WTC11 (cell line): ENCODE data around the gene XPNPEP1. TPM values are rescaled to one million over a fixed set of nuclear protein-coding genes. Genes with fewer than 3 reads are reported as not detected.
A peak's percentile ranks its signal among the peaks of the same experiment; 100 is the strongest.

Experiments
- ATAC-seq: fragments of 200-7000 bp; cut with Tn5 transposase; 2 replicates; pipeline ENCODE4 v1.10.0; 2021; ENCODE audit warnings: mild to moderate bottlenecking, moderate library complexity
- CTCF ChIA-PET: fragments of 300-600 bp; sonication (Branson Sonifier 250); formaldehyde crosslinking; loops from one replicate; lab custom pipeline; 2021; ENCODE audit warnings: antibody characterized with exemption; lab: Charles Lee
- POLR2A ChIA-PET: fragments of 350-600 bp; sonication (Branson Sonifier 250); formaldehyde crosslinking; loops from one replicate; lab custom pipeline; 2021; ENCODE audit warnings: antibody characterized with exemption; lab: Charles Lee
- DNase-seq: peaks from one replicate; pipeline ENCODE4 v3.0.0; 2021; ENCODE audit warnings: low spot score
- H3K27ac Mint-ChIP-seq: 2 replicates; pipeline ENCODE4 v1.8.0; 2021; ENCODE audit warnings: mixed read lengths
- H3K27me3 Mint-ChIP-seq: 2 replicates; pipeline ENCODE4 v1.8.0; 2021; ENCODE audit warnings: low read depth, mild to moderate bottlenecking, moderate library complexity, mixed read lengths
- H3K36me3 Mint-ChIP-seq: 2 replicates; pipeline ENCODE4 v1.8.0; 2021; ENCODE audit warnings: mixed read lengths
- H3K4me1 Mint-ChIP-seq: 2 replicates; pipeline ENCODE4 v1.8.0; 2022; ENCODE audit warnings: mixed read lengths
- H3K4me3 Mint-ChIP-seq: 2 replicates; pipeline ENCODE4 v1.8.0; 2021; ENCODE audit warnings: mild to moderate bottlenecking, moderate library complexity, mixed read lengths
- H3K9me3 Mint-ChIP-seq: 2 replicates; pipeline ENCODE4 v1.8.0; 2021; ENCODE audit warnings: mixed read lengths
- CREM ChIP-seq: sonication (generic); formaldehyde crosslinking; IDR thresholded peaks from 2 replicates; pipeline ENCODE4 v1.8.1; 2022; ENCODE audit warnings: mild to moderate bottlenecking, missing genetic modification reagents, moderate library complexity
- ELF4 ChIP-seq: sonication (generic); formaldehyde crosslinking; IDR thresholded peaks from 2 replicates; pipeline ENCODE4 v1.8.1; 2022; ENCODE audit warnings: low read depth, mild to moderate bottlenecking, moderate library complexity, missing genetic modification reagents
- EMX1 ChIP-seq: fragments of 250-450 bp; sonication (Bioruptor Pico); IDR thresholded peaks from 2 replicates; pipeline ENCODE4 v1.8.0; 2021; ENCODE audit warnings: mild to moderate bottlenecking
- ETV6 ChIP-seq: sonication (generic); formaldehyde crosslinking; IDR thresholded peaks from 2 replicates; pipeline ENCODE4 v1.8.1; 2022; ENCODE audit warnings: mild to moderate bottlenecking, missing genetic modification reagents
- GRHL2 ChIP-seq: fragments of 250-450 bp; sonication (Bioruptor Pico); IDR thresholded peaks from 2 replicates; pipeline ENCODE4 v1.8.0; 2022; ENCODE audit warnings: mild to moderate bottlenecking, moderate library complexity; ENCODE audit not compliant: insufficient replicate concordance, severe bottlenecking
- HMGA2 ChIP-seq: fragments of 250-450 bp; sonication (Bioruptor Pico); IDR thresholded peaks from 2 replicates; pipeline ENCODE4 v1.4.0; 2021; ENCODE audit warnings: mild to moderate bottlenecking, moderate library complexity
- MYBL2 ChIP-seq: sonication (generic); formaldehyde crosslinking; IDR thresholded peaks from 2 replicates; pipeline ENCODE4 v1.8.1; 2023; ENCODE audit warnings: mild to moderate bottlenecking, moderate library complexity, missing genetic modification reagents
- NFATC4 ChIP-seq: fragments of 250-450 bp; sonication (Bioruptor Pico); IDR thresholded peaks from 2 replicates; pipeline ENCODE4 v1.9.0; 2021; ENCODE audit warnings: mild to moderate bottlenecking
- NR1H2 ChIP-seq: sonication (generic); formaldehyde crosslinking; IDR thresholded peaks from 2 replicates; pipeline ENCODE4 v1.9.0; 2021; ENCODE audit warnings: mild to moderate bottlenecking, moderate library complexity, missing genetic modification reagents
- RELA ChIP-seq: sonication (generic); formaldehyde crosslinking; IDR thresholded peaks from 2 replicates; pipeline ENCODE4 v1.8.1; 2022; ENCODE audit warnings: missing genetic modification reagents, mild to moderate bottlenecking, borderline replicate concordance
- ZNF671 ChIP-seq: fragments of 250-450 bp; sonication (Bioruptor Pico); IDR thresholded peaks from 2 replicates; pipeline ENCODE4 v1.8.0; 2021; ENCODE audit warnings: mild to moderate bottlenecking
- total RNA-seq: library from RNA; stranded (reverse); gene quantifications from 3 replicates; pipeline ENCODE4 v1.2.3, GENCODE V29; 2021
- TF ChIP-seq, protein P1 (sequence below): sonication (generic); formaldehyde crosslinking; IDR thresholded peaks from 2 replicates; pipeline ENCODE4 v1.8.0; 2022; ENCODE audit warnings: mild to moderate bottlenecking, missing genetic modification reagents
- TF ChIP-seq, protein P2 (sequence below): sonication (generic); formaldehyde crosslinking; conservative IDR thresholded peaks from 2 replicates; pipeline ENCODE4 v1.8.1; 2022; ENCODE audit warnings: mild to moderate bottlenecking, missing genetic modification reagents
- TF ChIP-seq, protein P3 (sequence below): fragments of 200-600 bp; IDR thresholded peaks from 2 replicates; pipeline ENCODE4 v1.8.0; 2022; ENCODE audit warnings: antibody characterized with exemption
- TF ChIP-seq, protein P4 (sequence below): fragments of 250-450 bp; sonication (Bioruptor Pico); IDR thresholded peaks from 2 replicates; pipeline ENCODE4 v1.9.0; 2021; ENCODE audit warnings: moderate library complexity, mild to moderate bottlenecking, inconsistent platforms, borderline replicate concordance
- TF ChIP-seq, protein P5 (sequence below): sonication (generic); formaldehyde crosslinking; IDR thresholded peaks from 2 replicates; pipeline ENCODE4 v1.8.1; 2022; ENCODE audit warnings: missing genetic modification reagents, borderline replicate concordance
- TF ChIP-seq, protein P6 (sequence below): sonication (generic); formaldehyde crosslinking; IDR thresholded peaks from 2 replicates; pipeline ENCODE4 v1.8.0; 2022; ENCODE audit warnings: mild to moderate bottlenecking, missing genetic modification reagents
- TF ChIP-seq, protein P7 (sequence below): sonication (generic); formaldehyde crosslinking; IDR thresholded peaks from 2 replicates; pipeline ENCODE4 v1.8.1; 2023; ENCODE audit warnings: mild to moderate bottlenecking, missing genetic modification reagents

The XPNPEP1 gene
- total RNA-seq, 1 experiment from 2014 or later, result 59.3 TPM

DNA sequence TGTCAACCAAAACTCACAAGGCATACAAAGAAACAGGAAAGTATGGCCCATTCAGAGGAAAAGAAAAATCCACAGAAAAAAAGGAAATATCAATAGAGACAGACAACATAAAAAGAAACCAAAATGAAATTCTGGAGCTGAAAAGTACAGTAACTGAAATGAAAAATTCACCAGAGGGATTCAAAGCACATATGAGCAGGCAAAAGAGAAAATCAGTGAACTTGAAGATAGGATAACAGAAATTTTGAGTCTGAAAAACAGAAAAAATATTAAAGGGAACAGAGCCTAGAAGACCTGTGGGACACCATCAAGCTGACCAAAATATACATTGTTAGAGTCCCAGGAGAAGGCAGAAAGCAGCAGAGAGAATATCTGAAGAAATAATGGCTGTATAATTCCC, 60.6 kb downstream of the XPNPEP1 start:
- DNase-seq, result no peak
- Mint-ChIP-seq H3K36me3 (peaks cover 26% of the 10 kb centered on the region), H3K4me1 (peaks cover 35% of the 10 kb centered on the region), H3K27ac (no peak overlapping the region), H3K27me3 (no peaks in the 10 kb centered on the region), H3K4me3 (no peak overlapping the region), H3K9me3 (peaks cover 6% of the 10 kb centered on the region)
- no peak for ATAC-seq
- no peak for TF ChIP-seq MYBL2 (CRISPR knock-in tag)
- no peak for TF ChIP-seq NR1H2 (CRISPR knock-in tag)
- TF ChIP-seq RELA (CRISPR knock-in tag), result no peak
- TF ChIP-seq, protein P1, sequence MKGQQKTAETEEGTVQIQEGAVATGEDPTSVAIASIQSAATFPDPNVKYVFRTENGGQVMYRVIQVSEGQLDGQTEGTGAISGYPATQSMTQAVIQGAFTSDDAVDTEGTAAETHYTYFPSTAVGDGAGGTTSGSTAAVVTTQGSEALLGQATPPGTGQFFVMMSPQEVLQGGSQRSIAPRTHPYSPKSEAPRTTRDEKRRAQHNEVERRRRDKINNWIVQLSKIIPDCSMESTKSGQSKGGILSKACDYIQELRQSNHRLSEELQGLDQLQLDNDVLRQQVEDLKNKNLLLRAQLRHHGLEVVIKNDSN (CRISPR knock-in tag), result no peak
- TF ChIP-seq, protein P2, sequence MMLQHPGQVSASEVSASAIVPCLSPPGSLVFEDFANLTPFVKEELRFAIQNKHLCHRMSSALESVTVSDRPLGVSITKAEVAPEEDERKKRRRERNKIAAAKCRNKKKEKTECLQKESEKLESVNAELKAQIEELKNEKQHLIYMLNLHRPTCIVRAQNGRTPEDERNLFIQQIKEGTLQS, result no peak
- TF ChIP-seq, protein P3, sequence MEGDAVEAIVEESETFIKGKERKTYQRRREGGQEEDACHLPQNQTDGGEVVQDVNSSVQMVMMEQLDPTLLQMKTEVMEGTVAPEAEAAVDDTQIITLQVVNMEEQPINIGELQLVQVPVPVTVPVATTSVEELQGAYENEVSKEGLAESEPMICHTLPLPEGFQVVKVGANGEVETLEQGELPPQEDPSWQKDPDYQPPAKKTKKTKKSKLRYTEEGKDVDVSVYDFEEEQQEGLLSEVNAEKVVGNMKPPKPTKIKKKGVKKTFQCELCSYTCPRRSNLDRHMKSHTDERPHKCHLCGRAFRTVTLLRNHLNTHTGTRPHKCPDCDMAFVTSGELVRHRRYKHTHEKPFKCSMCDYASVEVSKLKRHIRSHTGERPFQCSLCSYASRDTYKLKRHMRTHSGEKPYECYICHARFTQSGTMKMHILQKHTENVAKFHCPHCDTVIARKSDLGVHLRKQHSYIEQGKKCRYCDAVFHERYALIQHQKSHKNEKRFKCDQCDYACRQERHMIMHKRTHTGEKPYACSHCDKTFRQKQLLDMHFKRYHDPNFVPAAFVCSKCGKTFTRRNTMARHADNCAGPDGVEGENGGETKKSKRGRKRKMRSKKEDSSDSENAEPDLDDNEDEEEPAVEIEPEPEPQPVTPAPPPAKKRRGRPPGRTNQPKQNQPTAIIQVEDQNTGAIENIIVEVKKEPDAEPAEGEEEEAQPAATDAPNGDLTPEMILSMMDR, result no peak
- TF ChIP-seq, protein P4, sequence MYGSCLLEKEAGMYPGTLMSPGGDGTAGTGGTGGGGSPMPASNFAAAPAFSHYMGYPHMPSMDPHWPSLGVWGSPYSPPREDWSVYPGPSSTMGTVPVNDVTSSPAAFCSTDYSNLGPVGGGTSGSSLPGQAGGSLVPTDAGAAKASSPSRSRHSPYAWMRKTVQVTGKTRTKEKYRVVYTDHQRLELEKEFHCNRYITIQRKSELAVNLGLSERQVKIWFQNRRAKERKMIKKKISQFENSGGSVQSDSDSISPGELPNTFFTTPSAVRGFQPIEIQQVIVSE (CRISPR knock-in tag), result no peak
- no peak for TF ChIP-seq ELF4 (CRISPR knock-in tag)
- CTCF ChIA-PET, result interaction anchor here (2.1 kb wide), 1 partner anchor 22 kb away, joined by 8 read pairs; no protein-coding TSS in a partner anchor
- POLR2A ChIA-PET, result no interaction called here

DNA sequence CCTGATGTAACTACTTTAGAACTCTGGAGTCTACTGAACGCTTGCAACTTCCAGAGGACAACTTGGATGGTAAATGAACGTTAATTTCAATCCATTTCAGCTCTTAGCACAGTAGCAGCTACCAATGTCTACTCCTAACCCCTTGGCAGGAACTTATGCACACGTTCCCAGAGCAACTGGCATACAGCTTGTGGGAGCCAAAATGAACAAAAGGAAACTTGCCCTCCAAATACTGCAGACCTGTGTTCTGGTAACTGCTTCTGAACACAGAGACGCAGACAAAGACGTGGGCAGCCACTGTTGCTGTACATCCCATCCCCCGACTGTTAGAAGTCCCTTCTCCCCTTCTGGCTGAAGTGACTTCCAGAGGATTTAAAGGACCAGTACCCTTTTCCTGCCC, 61.3 kb downstream of the XPNPEP1 start:
- ATAC-seq (peak; percentile 27; the same call in 1 of the 2 replicates), DNase-seq (no peak)
- TF ChIP-seq ETV6, result no peak
- TF ChIP-seq, protein P5, sequence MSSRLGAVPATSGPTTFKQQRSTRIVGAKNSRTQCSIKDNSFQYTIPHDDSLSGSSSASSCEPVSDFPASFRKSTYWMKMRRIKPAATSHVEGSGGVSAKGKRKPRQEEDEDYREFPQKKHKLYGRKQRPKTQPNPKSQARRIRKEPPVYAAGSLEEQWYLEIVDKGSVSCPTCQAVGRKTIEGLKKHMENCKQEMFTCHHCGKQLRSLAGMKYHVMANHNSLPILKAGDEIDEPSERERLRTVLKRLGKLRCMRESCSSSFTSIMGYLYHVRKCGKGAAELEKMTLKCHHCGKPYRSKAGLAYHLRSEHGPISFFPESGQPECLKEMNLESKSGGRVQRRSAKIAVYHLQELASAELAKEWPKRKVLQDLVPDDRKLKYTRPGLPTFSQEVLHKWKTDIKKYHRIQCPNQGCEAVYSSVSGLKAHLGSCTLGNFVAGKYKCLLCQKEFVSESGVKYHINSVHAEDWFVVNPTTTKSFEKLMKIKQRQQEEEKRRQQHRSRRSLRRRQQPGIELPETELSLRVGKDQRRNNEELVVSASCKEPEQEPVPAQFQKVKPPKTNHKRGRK, result no peak
- H3K9me3 Mint-ChIP-seq, result peaks cover 6% of the 10 kb centered on the region
- peaks cover 26% of the 10 kb centered on the region for H3K36me3 Mint-ChIP-seq
- H3K4me1 Mint-ChIP-seq, result peaks cover 35% of the 10 kb centered on the region
- POLR2A ChIA-PET, result no interaction called here
- CTCF ChIA-PET, result interaction anchor here (2.1 kb wide), 1 partner anchor 22 kb away, joined by 8 read pairs; no protein-coding TSS in a partner anchor
- no peak overlapping the region for H3K4me3 Mint-ChIP-seq
- no peak overlapping the region for H3K27ac Mint-ChIP-seq
- H3K27me3 Mint-ChIP-seq, result no peaks in the 10 kb centered on the region

DNA sequence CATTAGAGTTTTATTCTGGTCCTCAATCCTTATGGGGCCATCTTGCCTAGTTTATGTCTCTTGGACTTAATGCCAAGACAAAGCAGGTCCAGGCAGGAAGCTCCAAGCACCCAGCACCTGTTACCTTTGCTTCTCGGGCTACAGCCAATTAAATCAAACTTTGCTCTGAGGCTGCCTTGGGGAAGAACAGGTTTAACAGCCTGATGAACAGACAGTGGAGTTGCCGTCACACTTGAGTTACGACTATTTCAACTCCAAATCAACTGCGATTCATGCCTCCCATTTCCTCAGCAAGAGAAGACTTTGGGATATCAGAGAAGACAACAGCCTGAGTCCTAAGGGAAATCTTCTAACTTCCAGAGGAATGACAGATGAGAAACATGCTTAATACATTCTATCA, 62.2 kb downstream of the XPNPEP1 start:
- DNase-seq, result no peak
- Mint-ChIP-seq H3K9me3 (peaks cover 6% of the 10 kb centered on the region), H3K27me3 (no peaks in the 10 kb centered on the region), H3K4me1 (peaks cover 35% of the 10 kb centered on the region), H3K27ac (no peak overlapping the region)
- ChIA-PET POLR2A (no interaction called here), CTCF (no interaction called here)
- no peak for TF ChIP-seq NFATC4 (CRISPR knock-in tag)
- TF ChIP-seq HMGA2 (CRISPR knock-in tag), result no peak
- no peak for TF ChIP-seq CREM (CRISPR knock-in tag)
- TF ChIP-seq, protein P6, sequence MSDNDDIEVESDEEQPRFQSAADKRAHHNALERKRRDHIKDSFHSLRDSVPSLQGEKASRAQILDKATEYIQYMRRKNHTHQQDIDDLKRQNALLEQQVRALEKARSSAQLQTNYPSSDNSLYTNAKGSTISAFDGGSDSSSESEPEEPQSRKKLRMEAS (CRISPR knock-in tag), result no peak
- TF ChIP-seq, all 79 proteins: peak for 0
- no peak overlapping the region for H3K4me3 Mint-ChIP-seq
- H3K36me3 Mint-ChIP-seq, result peaks cover 25% of the 10 kb centered on the region
- ATAC-seq, result no peak

DNA sequence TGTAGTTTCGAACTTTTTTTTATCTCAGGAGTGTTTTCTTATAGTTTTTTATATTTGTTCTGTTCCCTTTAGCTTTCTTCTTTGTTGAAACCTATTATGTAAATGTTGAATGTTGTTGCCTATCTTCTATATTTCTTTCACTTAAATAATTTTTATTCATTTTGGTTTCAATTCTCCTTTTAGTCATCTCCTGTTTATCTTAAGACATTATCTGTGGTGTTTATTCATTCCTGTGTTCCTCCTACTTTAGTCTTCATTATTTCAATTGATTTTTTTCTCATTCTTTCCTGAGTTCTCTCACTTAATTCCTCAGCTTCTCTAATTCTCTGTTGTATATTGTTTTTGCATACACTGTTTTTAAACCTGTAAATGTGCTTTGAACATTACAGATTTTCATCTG, 64.1 kb downstream of the XPNPEP1 start:
- ChIA-PET CTCF (no interaction called here), POLR2A (no interaction called here)
- H3K9me3 Mint-ChIP-seq, result peaks cover 6% of the 10 kb centered on the region
- DNase-seq (no peak), ATAC-seq (no peak)
- H3K27ac Mint-ChIP-seq, result no peak overlapping the region
- no peaks in the 10 kb centered on the region for H3K27me3 Mint-ChIP-seq
- no peak overlapping the region for H3K4me3 Mint-ChIP-seq
- H3K4me1 Mint-ChIP-seq, result peaks cover 31% of the 10 kb centered on the region
- peaks cover 14% of the 10 kb centered on the region for H3K36me3 Mint-ChIP-seq
- TF ChIP-seq GRHL2 (CRISPR knock-in tag), result no peak
- TF ChIP-seq ZNF671 (CRISPR knock-in tag), result no peak
- TF ChIP-seq, protein P1 (CRISPR knock-in tag), result no peak
- TF ChIP-seq, protein P6 (CRISPR knock-in tag), result no peak
- no peak for TF ChIP-seq EMX1 (CRISPR knock-in tag)
- TF ChIP-seq, protein P7, sequence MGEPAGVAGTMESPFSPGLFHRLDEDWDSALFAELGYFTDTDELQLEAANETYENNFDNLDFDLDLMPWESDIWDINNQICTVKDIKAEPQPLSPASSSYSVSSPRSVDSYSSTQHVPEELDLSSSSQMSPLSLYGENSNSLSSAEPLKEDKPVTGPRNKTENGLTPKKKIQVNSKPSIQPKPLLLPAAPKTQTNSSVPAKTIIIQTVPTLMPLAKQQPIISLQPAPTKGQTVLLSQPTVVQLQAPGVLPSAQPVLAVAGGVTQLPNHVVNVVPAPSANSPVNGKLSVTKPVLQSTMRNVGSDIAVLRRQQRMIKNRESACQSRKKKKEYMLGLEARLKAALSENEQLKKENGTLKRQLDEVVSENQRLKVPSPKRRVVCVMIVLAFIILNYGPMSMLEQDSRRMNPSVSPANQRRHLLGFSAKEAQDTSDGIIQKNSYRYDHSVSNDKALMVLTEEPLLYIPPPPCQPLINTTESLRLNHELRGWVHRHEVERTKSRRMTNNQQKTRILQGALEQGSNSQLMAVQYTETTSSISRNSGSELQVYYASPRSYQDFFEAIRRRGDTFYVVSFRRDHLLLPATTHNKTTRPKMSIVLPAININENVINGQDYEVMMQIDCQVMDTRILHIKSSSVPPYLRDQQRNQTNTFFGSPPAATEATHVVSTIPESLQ (CRISPR knock-in tag), result no peak
- TF ChIP-seq NFATC4 (CRISPR knock-in tag), result no peak
- TF ChIP-seq RELA (CRISPR knock-in tag), result no peak
- no peak for TF ChIP-seq ELF4 (CRISPR knock-in tag)
